ENCODE results near the gene CTDSPL2. TPM values are rescaled to one million over a fixed set of nuclear protein-coding genes. Genes with fewer than 3 reads are reported as not detected.

The CTDSPL2 gene
- total RNA-seq, 4 donors from 2014 or later, result 18.3 to 26.1 (median 24.5) TPM

DNA sequence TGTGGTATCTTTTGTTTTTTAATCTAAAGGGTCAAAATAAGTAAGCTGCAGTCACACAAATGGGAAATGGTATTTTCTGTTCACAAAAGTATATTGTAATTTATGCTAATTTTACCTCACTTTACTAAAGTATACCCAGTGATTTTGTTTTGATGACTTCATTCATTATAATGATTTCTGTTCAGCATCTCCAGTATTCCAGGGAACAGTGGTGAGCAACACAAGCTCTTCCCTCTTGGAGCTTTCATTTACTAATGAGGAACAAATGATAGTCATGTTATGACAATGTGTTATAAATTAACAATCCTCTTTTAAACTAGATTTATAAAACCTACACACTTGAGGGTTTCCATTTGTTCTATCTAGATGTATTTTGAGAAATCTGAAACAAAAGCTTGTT, 89.0 kb downstream of the CTDSPL2 start:
- Histone ChIP-seq H3K27me3 (no peaks in the 10 kb centered on the region), H3K4me3 (no peak overlapping the region), H3K27ac (no peak overlapping the region), H3K36me3 (no peaks in the 10 kb centered on the region), H3K9me3 (no peaks in the 10 kb centered on the region), H3K4me1 (no peaks in the 10 kb centered on the region)
- in situ Hi-C loops (cut with MboI; ENCODE audit: low sequenced_read_pairs in 4 of 4) (loop anchor here in 2 of 4 donors (25.0 kb wide), 1 partner anchor 229 kb away; the partner anchor contains the start of gene GOLM2 (in 2 of the 2)), intact Hi-C loops (cut with DNase I; ENCODE audit: low total_unique reads) (no loop called here)
- no peak for TF ChIP-seq POLR2A (IDR thresholded peaks at IDR 0.05)
- TF ChIP-seq, protein P1, sequence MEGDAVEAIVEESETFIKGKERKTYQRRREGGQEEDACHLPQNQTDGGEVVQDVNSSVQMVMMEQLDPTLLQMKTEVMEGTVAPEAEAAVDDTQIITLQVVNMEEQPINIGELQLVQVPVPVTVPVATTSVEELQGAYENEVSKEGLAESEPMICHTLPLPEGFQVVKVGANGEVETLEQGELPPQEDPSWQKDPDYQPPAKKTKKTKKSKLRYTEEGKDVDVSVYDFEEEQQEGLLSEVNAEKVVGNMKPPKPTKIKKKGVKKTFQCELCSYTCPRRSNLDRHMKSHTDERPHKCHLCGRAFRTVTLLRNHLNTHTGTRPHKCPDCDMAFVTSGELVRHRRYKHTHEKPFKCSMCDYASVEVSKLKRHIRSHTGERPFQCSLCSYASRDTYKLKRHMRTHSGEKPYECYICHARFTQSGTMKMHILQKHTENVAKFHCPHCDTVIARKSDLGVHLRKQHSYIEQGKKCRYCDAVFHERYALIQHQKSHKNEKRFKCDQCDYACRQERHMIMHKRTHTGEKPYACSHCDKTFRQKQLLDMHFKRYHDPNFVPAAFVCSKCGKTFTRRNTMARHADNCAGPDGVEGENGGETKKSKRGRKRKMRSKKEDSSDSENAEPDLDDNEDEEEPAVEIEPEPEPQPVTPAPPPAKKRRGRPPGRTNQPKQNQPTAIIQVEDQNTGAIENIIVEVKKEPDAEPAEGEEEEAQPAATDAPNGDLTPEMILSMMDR (IDR thresholded peaks at IDR 0.05 in 4 of 5, conservative IDR thresholded peaks at IDR 0.05 in 1 of 5), result no peak
- no peak for ATAC-seq
- no peak for DNase-seq

- intact Hi-C loops (cut with DNase I; ENCODE audit: low total_unique reads) (no loop called here), in situ Hi-C loops (cut with MboI; ENCODE audit: low sequenced_read_pairs in 4 of 4) (loop anchor here in 2 of 4 donors (25.0 kb wide), 1 partner anchor 232 kb away; the partner anchor contains the start of gene GOLM2 (in 2 of the 2))
- DNase-seq (no peak), ATAC-seq (no peak)
- Histone ChIP-seq H3K4me3 (no peak overlapping the region), H3K36me3 (peaks cover 0 to 25% of the 10 kb centered on the region in 2 donors), H3K27me3 (no peaks in the 10 kb centered on the region), H3K9me3 (no peaks in the 10 kb centered on the region), H3K27ac (no peak overlapping the region), H3K4me1 (no peaks in the 10 kb centered on the region)
- TF ChIP-seq POLR2A (IDR thresholded peaks at IDR 0.05), result no peak
Measured at GRCh38 chr15:44519537-44519936, 92.1 kb downstream of the CTDSPL2 start.

DNA sequence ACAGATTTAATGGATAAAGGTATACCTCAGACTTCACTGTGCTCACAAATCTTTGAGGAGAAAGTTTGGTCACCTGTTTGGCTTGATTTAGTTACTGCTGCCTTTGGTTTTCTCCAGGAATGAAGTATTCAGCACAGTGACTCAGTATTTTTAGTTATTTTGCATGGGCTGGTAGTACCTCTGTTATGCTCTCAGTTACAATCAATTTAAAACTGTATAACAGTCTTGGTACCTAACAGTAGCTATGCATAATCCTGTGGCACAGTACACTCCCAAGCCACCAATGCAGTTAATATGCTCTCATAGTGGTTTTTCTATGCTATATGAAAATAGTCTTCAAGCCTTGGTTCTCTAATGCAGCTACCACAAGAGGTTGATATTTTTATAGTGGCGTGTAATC, 97.6 kb downstream of the CTDSPL2 start:
- Histone ChIP-seq H3K27ac (no peak overlapping the region), H3K4me3 (no peak overlapping the region), H3K36me3 (peaks cover 0 to 48% of the 10 kb centered on the region in 2 donors), H3K27me3 (no peaks in the 10 kb centered on the region), H3K4me1 (no peaks in the 10 kb centered on the region), H3K9me3 (no peaks in the 10 kb centered on the region)
- ATAC-seq (no peak), DNase-seq (no peak)
- in situ Hi-C loops (cut with MboI; ENCODE audit: low sequenced_read_pairs in 4 of 4), result no loop called here
- intact Hi-C loops (cut with DNase I; ENCODE audit: low total_unique reads), result no loop called here
- TF ChIP-seq, protein P1 (IDR thresholded peaks at IDR 0.05 in 4 of 5, conservative IDR thresholded peaks at IDR 0.05 in 1 of 5), result no peak

- in situ Hi-C loops (cut with MboI; ENCODE audit: low sequenced_read_pairs in 4 of 4) (no loop called here), intact Hi-C loops (cut with DNase I; ENCODE audit: low total_unique reads) (no loop called here)
- TF ChIP-seq, protein P1 (IDR thresholded peaks at IDR 0.05 in 4 of 5, conservative IDR thresholded peaks at IDR 0.05 in 1 of 5), result no peak
- no peak for TF ChIP-seq POLR2A (IDR thresholded peaks at IDR 0.05)
- DNase-seq, result no peak
- Histone ChIP-seq H3K27ac (no peak overlapping the region), H3K36me3 (peaks cover 0 to 44% of the 10 kb centered on the region in 2 donors), H3K4me1 (no peaks in the 10 kb centered on the region), H3K4me3 (no peak overlapping the region), H3K9me3 (no peaks in the 10 kb centered on the region), H3K27me3 (no peaks in the 10 kb centered on the region)
- ATAC-seq, result no peak
Measured at GRCh38 chr15:44527241-44527640, 99.8 kb downstream of the CTDSPL2 start.

DNA sequence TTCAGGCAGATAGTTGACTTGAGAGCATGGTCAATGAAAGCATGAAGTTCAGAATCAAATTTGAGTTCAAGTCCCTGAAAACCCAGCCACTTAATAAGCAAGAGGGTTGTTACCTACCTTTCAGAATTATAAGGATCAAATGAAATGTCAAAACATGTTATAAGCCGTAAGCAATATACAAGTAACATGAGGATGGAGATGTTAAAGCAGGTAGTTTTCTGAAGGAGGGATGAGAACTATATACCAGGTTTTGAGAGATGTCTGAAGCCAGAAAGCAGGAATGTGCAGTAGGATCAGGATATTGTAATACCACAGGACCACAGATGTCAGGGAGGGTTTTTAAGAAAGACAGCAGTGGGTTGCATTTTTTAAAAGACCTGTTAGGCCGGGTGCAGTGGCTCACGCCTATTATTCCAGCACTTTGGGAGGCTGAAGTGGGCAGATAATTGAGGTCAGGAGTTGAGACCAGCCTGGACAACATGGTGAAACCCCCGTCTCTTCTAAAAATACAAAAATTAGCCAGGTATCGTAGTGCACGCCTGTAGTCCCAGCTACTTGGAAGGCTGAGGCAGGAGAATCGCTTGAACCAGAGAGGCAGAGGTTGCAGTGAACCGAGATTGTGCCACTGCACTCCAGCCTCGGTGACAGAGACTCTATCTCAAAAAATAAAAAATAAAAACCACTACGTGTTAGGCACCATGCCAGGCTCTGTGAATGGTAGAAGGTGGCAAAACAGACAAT, 102.6 kb downstream of the CTDSPL2 start:
- Histone ChIP-seq H3K4me3 (no peak overlapping the region), H3K27me3 (no peaks in the 10 kb centered on the region), H3K36me3 (peaks cover 0 to 18% of the 10 kb centered on the region in 2 donors), H3K9me3 (no peaks in the 10 kb centered on the region), H3K4me1 (peaks cover 0 to 5% of the 10 kb centered on the region in 2 donors), H3K27ac (no peak overlapping the region)
- intact Hi-C loops (cut with DNase I; ENCODE audit: low total_unique reads) (loop anchor here (10.0 kb wide), 2 partner anchors 735 to 1115 kb away; partner anchors contain the start of gene SERF2), in situ Hi-C loops (cut with MboI; ENCODE audit: low sequenced_read_pairs in 4 of 4) (loop anchor here in 1 of 4 donors (10.0 kb wide), 1 partner anchor 105 kb away; the partner anchor contains the start of gene CTDSPL2)
- no peak for TF ChIP-seq POLR2A (IDR thresholded peaks at IDR 0.05)
- no peak for DNase-seq
- no peak for ATAC-seq
